Memory B cell (primary cell): ENCODE measurements around the gene MAPK6.

ENCODE experiments used
- ATAC-seq: fragments of 150-1000 bp; cut with Tn5 transposase; 2 replicates; pipeline ENCODE4 v1.10.0; 2021; ENCODE audit warnings: low read depth, mild to moderate bottlenecking, moderate library complexity
- DNase-seq, 2 donors: peaks; one replicate each; pipeline ENCODE4 v3.0.0; 2022; ENCODE audit warnings: low spot score in 2 of 2
- H3K27ac Mint-ChIP-seq: one replicate; pipeline ENCODE4 v1.8.0; 2022; ENCODE audit warnings: mild to moderate bottlenecking, moderate library complexity, mixed read lengths
- H3K27me3 Mint-ChIP-seq: one replicate; pipeline ENCODE4 v1.8.0; 2022; ENCODE audit warnings: mixed read lengths
- H3K36me3 Mint-ChIP-seq: one replicate; pipeline ENCODE4 v1.8.0; 2022; ENCODE audit warnings: mild to moderate bottlenecking, mixed read lengths
- H3K4me1 Mint-ChIP-seq: one replicate; pipeline ENCODE4 v1.8.0; 2022; ENCODE audit warnings: mixed read lengths
- H3K4me3 Mint-ChIP-seq: one replicate; pipeline ENCODE4 v1.8.0; 2022; ENCODE audit warnings: mild to moderate bottlenecking, moderate library complexity, mixed read lengths
- H3K9me3 Mint-ChIP-seq: one replicate; pipeline ENCODE4 v1.8.0; 2022; ENCODE audit warnings: mixed read lengths

The MAPK6 gene

GRCh38 chr15:52104532-52105004 is 85.5 kb downstream of the MAPK6 start:
- Mint-ChIP-seq H3K4me1 (peaks cover 33% of the 10 kb centered on the region), H3K36me3 (peaks cover 1% of the 10 kb centered on the region), H3K27me3 (peaks cover 2% of the 10 kb centered on the region), H3K9me3 (peaks cover 1% of the 10 kb centered on the region), H3K4me3 (peak overlapping the region; percentile 43), H3K27ac (no peak overlapping the region)
- DNase-seq (no peak), ATAC-seq (no peak)

GRCh38 chr15:52105846-52106245 is 86.8 kb downstream of the MAPK6 start:
- Mint-ChIP-seq H3K4me1 (peaks cover 39% of the 10 kb centered on the region), H3K27me3 (peaks cover 2% of the 10 kb centered on the region), H3K36me3 (peaks cover 1% of the 10 kb centered on the region), H3K4me3 (no peak overlapping the region), H3K27ac (no peak overlapping the region), H3K9me3 (peaks cover 1% of the 10 kb centered on the region)
- DNase-seq (no peak), ATAC-seq (no peak)

- Mint-ChIP-seq H3K27me3 (peaks cover 2% of the 10 kb centered on the region), H3K4me3 (no peak overlapping the region), H3K4me1 (peaks cover 39% of the 10 kb centered on the region), H3K36me3 (peaks cover 1% of the 10 kb centered on the region), H3K9me3 (peaks cover 1% of the 10 kb centered on the region), H3K27ac (no peak overlapping the region)
- no peak for ATAC-seq
- no peak for DNase-seq
Measured at GRCh38 chr15:52106641-52107040, 87.6 kb downstream of the MAPK6 start.

GRCh38 chr15:52107238-52107637 is 88.2 kb downstream of the MAPK6 start:
- no peak for DNase-seq
- Mint-ChIP-seq H3K4me3 (no peak overlapping the region), H3K27me3 (peaks cover 2% of the 10 kb centered on the region), H3K36me3 (no peaks in the 10 kb centered on the region), H3K4me1 (peaks cover 34% of the 10 kb centered on the region), H3K27ac (no peak overlapping the region), H3K9me3 (no peaks in the 10 kb centered on the region)
- ATAC-seq, result no peak

- H3K27me3 Mint-ChIP-seq, result peaks cover 2% of the 10 kb centered on the region
- peaks cover 19% of the 10 kb centered on the region for H3K4me1 Mint-ChIP-seq
- no peaks in the 10 kb centered on the region for H3K9me3 Mint-ChIP-seq
- DNase-seq, result no peak
- H3K36me3 Mint-ChIP-seq, result no peaks in the 10 kb centered on the region
- peak overlapping the region; percentile 26 for H3K27ac Mint-ChIP-seq
- ATAC-seq, result peak; percentile 56
- H3K4me3 Mint-ChIP-seq, result no peak overlapping the region
Measured at GRCh38 chr15:52109559-52110451, 90.8 kb downstream of the MAPK6 start.

GRCh38 chr15:52111517-52112202 is 92.6 kb downstream of the MAPK6 start:
- H3K4me3 Mint-ChIP-seq, result peak overlapping the region; percentile 84
- DNase-seq, result no peak
- H3K27ac Mint-ChIP-seq, result peak overlapping the region; percentile 74
- peaks cover 17% of the 10 kb centered on the region for H3K4me1 Mint-ChIP-seq
- no peaks in the 10 kb centered on the region for H3K36me3 Mint-ChIP-seq
- H3K9me3 Mint-ChIP-seq, result no peaks in the 10 kb centered on the region
- H3K27me3 Mint-ChIP-seq, result peaks cover 2% of the 10 kb centered on the region
- ATAC-seq, result peak; percentile 18

GRCh38 chr15:52112203-52112750 is 93.3 kb downstream of the MAPK6 start:
- Mint-ChIP-seq H3K36me3 (no peaks in the 10 kb centered on the region), H3K4me3 (peak overlapping the region; percentile 84), H3K27me3 (peaks cover 2% of the 10 kb centered on the region), H3K27ac (peak overlapping the region; percentile 74), H3K9me3 (no peaks in the 10 kb centered on the region), H3K4me1 (peaks cover 17% of the 10 kb centered on the region)
- peak; percentile 44 to 54 for DNase-seq
- peak; percentile 81 for ATAC-seq

- H3K27ac Mint-ChIP-seq, result peak overlapping the region; percentile 28
Measured at GRCh38 chr15:52113235-52113634, 94.2 kb downstream of the MAPK6 start.

GRCh38 chr15:52113708-52114107 is 94.7 kb downstream of the MAPK6 start:
- no peak overlapping the region for H3K27ac Mint-ChIP-seq
- no peak for ATAC-seq

More at GRCh38 chr15:52113235-52113634, 94.2 kb downstream of the MAPK6 start:
- H3K4me1 Mint-ChIP-seq, result peaks cover 19% of the 10 kb centered on the region
- no peak for DNase-seq
- no peaks in the 10 kb centered on the region for H3K36me3 Mint-ChIP-seq
- peak overlapping the region; percentile 47 for H3K4me3 Mint-ChIP-seq
- no peaks in the 10 kb centered on the region for H3K9me3 Mint-ChIP-seq
- H3K27me3 Mint-ChIP-seq, result peaks cover 2% of the 10 kb centered on the region
- no peak for ATAC-seq

GRCh38 chr15:52114261-52115055 is 95.4 kb downstream of the MAPK6 start:
- H3K27me3 Mint-ChIP-seq, result no peaks in the 10 kb centered on the region
- no peak for ATAC-seq
- no peak overlapping the region for H3K4me3 Mint-ChIP-seq
- no peaks in the 10 kb centered on the region for H3K9me3 Mint-ChIP-seq
- no peak for DNase-seq
- no peak overlapping the region for H3K27ac Mint-ChIP-seq
- H3K4me1 Mint-ChIP-seq, result peaks cover 13% of the 10 kb centered on the region
- H3K36me3 Mint-ChIP-seq, result peaks cover 4% of the 10 kb centered on the region

More at GRCh38 chr15:52113708-52114107, 94.7 kb downstream of the MAPK6 start:
- H3K36me3 Mint-ChIP-seq, result peaks cover under 1% of the 10 kb centered on the region
- H3K27me3 Mint-ChIP-seq, result peaks cover 2% of the 10 kb centered on the region
- H3K9me3 Mint-ChIP-seq, result no peaks in the 10 kb centered on the region
- no peak for DNase-seq
- H3K4me1 Mint-ChIP-seq, result peaks cover 17% of the 10 kb centered on the region
- peak overlapping the region; percentile 47 for H3K4me3 Mint-ChIP-seq

GRCh38 chr15:52115598-52116427 is 96.8 kb downstream of the MAPK6 start:
- H3K27ac Mint-ChIP-seq, result no peak overlapping the region
- H3K4me1 Mint-ChIP-seq, result peaks cover 6% of the 10 kb centered on the region
- DNase-seq (no peak), ATAC-seq (no peak)
- no peaks in the 10 kb centered on the region for H3K9me3 Mint-ChIP-seq
- peaks cover 5% of the 10 kb centered on the region for H3K36me3 Mint-ChIP-seq
- no peaks in the 10 kb centered on the region for H3K27me3 Mint-ChIP-seq
- H3K4me3 Mint-ChIP-seq, result no peak overlapping the region
